ENCODE results near the gene PLPPR1.

DNA sequence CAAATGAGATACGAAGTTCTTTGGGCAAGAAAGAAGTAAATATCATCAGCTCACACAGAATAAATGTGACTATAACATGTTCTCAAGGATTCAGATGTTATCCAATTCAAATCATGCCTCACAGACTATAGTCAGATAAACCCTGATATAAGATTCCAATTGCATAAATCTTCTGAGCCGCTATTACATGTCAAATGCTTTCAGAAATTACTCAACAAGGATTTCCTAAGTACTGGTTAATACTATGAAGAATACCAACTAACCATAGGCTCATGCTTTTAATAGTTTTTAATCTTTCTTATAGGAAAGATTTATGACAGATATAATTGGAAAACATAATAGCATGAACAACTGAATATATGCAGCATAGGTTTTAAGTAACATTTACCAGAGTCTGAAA is 282.7 kb downstream of the PLPPR1 start:
- TF ChIP-seq EZH2 (IDR thresholded peaks at IDR 0.05), result no peak
- TF ChIP-seq, protein P1, sequence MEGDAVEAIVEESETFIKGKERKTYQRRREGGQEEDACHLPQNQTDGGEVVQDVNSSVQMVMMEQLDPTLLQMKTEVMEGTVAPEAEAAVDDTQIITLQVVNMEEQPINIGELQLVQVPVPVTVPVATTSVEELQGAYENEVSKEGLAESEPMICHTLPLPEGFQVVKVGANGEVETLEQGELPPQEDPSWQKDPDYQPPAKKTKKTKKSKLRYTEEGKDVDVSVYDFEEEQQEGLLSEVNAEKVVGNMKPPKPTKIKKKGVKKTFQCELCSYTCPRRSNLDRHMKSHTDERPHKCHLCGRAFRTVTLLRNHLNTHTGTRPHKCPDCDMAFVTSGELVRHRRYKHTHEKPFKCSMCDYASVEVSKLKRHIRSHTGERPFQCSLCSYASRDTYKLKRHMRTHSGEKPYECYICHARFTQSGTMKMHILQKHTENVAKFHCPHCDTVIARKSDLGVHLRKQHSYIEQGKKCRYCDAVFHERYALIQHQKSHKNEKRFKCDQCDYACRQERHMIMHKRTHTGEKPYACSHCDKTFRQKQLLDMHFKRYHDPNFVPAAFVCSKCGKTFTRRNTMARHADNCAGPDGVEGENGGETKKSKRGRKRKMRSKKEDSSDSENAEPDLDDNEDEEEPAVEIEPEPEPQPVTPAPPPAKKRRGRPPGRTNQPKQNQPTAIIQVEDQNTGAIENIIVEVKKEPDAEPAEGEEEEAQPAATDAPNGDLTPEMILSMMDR (IDR thresholded peaks at IDR 0.05 in 2 of 3, conservative IDR thresholded peaks at IDR 0.05 in 1 of 3; ENCODE audit: borderline replicate concordance in 1 of 3, insufficient read depth in 1 of 3, low read depth in 2 of 3, low read length in 2 of 3), result no peak
- no peak for TF ChIP-seq TCF7L2 (IDR thresholded peaks at IDR 0.05; ENCODE audit: borderline replicate concordance, extremely low read depth, insufficient read depth, insufficient read length)
- no peak for TF ChIP-seq SP1 (IDR thresholded peaks at IDR 0.05; ENCODE audit: low read depth)
- TF ChIP-seq, protein P2, sequence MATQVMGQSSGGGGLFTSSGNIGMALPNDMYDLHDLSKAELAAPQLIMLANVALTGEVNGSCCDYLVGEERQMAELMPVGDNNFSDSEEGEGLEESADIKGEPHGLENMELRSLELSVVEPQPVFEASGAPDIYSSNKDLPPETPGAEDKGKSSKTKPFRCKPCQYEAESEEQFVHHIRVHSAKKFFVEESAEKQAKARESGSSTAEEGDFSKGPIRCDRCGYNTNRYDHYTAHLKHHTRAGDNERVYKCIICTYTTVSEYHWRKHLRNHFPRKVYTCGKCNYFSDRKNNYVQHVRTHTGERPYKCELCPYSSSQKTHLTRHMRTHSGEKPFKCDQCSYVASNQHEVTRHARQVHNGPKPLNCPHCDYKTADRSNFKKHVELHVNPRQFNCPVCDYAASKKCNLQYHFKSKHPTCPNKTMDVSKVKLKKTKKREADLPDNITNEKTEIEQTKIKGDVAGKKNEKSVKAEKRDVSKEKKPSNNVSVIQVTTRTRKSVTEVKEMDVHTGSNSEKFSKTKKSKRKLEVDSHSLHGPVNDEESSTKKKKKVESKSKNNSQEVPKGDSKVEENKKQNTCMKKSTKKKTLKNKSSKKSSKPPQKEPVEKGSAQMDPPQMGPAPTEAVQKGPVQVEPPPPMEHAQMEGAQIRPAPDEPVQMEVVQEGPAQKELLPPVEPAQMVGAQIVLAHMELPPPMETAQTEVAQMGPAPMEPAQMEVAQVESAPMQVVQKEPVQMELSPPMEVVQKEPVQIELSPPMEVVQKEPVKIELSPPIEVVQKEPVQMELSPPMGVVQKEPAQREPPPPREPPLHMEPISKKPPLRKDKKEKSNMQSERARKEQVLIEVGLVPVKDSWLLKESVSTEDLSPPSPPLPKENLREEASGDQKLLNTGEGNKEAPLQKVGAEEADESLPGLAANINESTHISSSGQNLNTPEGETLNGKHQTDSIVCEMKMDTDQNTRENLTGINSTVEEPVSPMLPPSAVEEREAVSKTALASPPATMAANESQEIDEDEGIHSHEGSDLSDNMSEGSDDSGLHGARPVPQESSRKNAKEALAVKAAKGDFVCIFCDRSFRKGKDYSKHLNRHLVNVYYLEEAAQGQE (IDR thresholded peaks at IDR 0.05; ENCODE audit: low read depth), result no peak
- TF ChIP-seq, protein P3, sequence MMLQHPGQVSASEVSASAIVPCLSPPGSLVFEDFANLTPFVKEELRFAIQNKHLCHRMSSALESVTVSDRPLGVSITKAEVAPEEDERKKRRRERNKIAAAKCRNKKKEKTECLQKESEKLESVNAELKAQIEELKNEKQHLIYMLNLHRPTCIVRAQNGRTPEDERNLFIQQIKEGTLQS (IDR thresholded peaks at IDR 0.05), result no peak
- TF ChIP-seq POLR2A (IDR thresholded peaks at IDR 0.05; ENCODE audit: borderline replicate concordance, extremely low read depth, insufficient read depth, insufficient read length), result no peak
